ENCODE data around the gene S100A10. TPM values are rescaled to one million over a fixed set of nuclear protein-coding genes. Genes with fewer than 3 reads are reported as not detected.

S100A10 gene
- polyA plus RNA-seq (ENCODE audit: insufficient read length in 4 of 4), result 100 to 1,000 TPM; 216 to 626 (median 267) TPM

- DNase-seq (ENCODE audit: low read depth in 4 of 4, low spot score in 3 of 4), result no peak
Measured at GRCh38 chr1:151993734-151994496, at the start of gene S100A10. Gene S100A10, minus strand, starts transcription at chr1:151993859. Its CDS starts 7,629 bp downstream, at chr1:151986230.

- no peak for DNase-seq (ENCODE audit: low read depth in 4 of 4, low spot score in 3 of 4)
Measured at GRCh38 chr1:152042030-152042429, 48.4 kb upstream of the S100A10 start.

- DNase-seq (ENCODE audit: low read depth in 4 of 4, low spot score in 3 of 4), result no peak
Measured at GRCh38 chr1:152039886-152040285, 46.2 kb upstream of the S100A10 start.

- no peak for DNase-seq (ENCODE audit: low read depth in 4 of 4, low spot score in 3 of 4)
Measured at GRCh38 chr1:152039461-152039860, 45.8 kb upstream of the S100A10 start.

- no peak for DNase-seq (ENCODE audit: low read depth in 4 of 4, low spot score in 3 of 4)
Measured at GRCh38 chr1:152038871-152039270, 45.2 kb upstream of the S100A10 start.

- peak in 2 of 4 donors; percentile 46 to 56 for DNase-seq (ENCODE audit: low read depth in 4 of 4, low spot score in 3 of 4)
Measured at GRCh38 chr1:152036267-152037216, 42.9 kb upstream of the S100A10 start, which contains the start of gene S100A11. Gene S100A11, minus strand, starts transcription at chr1:152037004. Its CDS starts 89 bp downstream, at chr1:152036915.

GRCh38 chr1:152035539-152036266 lies 42.0 kb upstream of the S100A10 start:
- no peak for DNase-seq (ENCODE audit: low read depth in 4 of 4, low spot score in 3 of 4)

- DNase-seq (ENCODE audit: low read depth in 4 of 4, low spot score in 3 of 4), result peak in 2 of 4 donors; percentile 40 to 54
Measured at GRCh38 chr1:152034654-152035538, 41.2 kb upstream of the S100A10 start.

GRCh38 chr1:152034324-152034653 lies 40.6 kb upstream of the S100A10 start:
- DNase-seq (ENCODE audit: low read depth in 4 of 4, low spot score in 3 of 4), result no peak

GRCh38 chr1:152029929-152030211 lies 36.2 kb upstream of the S100A10 start:
- DNase-seq (ENCODE audit: low read depth in 4 of 4, low spot score in 3 of 4), result no peak

GRCh38 chr1:152029144-152029928 lies 35.7 kb upstream of the S100A10 start:
- DNase-seq (ENCODE audit: low read depth in 4 of 4, low spot score in 3 of 4), result no peak

- no peak for DNase-seq (ENCODE audit: low read depth in 4 of 4, low spot score in 3 of 4)
Measured at GRCh38 chr1:152026895-152027294, 33.2 kb upstream of the S100A10 start.

GRCh38 chr1:152024223-152024622 lies 30.6 kb upstream of the S100A10 start:
- no peak for DNase-seq (ENCODE audit: low read depth in 4 of 4, low spot score in 3 of 4)

- DNase-seq (ENCODE audit: low read depth in 4 of 4, low spot score in 3 of 4), result no peak
Measured at GRCh38 chr1:152023221-152023620, 29.6 kb upstream of the S100A10 start.

GRCh38 chr1:152022474-152022873 lies 28.8 kb upstream of the S100A10 start:
- no peak for DNase-seq (ENCODE audit: low read depth in 4 of 4, low spot score in 3 of 4)

GRCh38 chr1:152021569-152021968 lies 27.9 kb upstream of the S100A10 start:
- no peak for DNase-seq (ENCODE audit: low read depth in 4 of 4, low spot score in 3 of 4)

- no peak for DNase-seq (ENCODE audit: low read depth in 4 of 4, low spot score in 3 of 4)
Measured at GRCh38 chr1:152020849-152021248, 27.2 kb upstream of the S100A10 start.

GRCh38 chr1:152018537-152018936 lies 24.9 kb upstream of the S100A10 start:
- DNase-seq (ENCODE audit: low read depth in 4 of 4, low spot score in 3 of 4), result no peak

- DNase-seq (ENCODE audit: low read depth in 4 of 4, low spot score in 3 of 4), result no peak
Measured at GRCh38 chr1:152015766-152016165, 22.1 kb upstream of the S100A10 start.
